ENCODE measurements around the gene HECTD4.

- TF ChIP-seq CTCF (IDR thresholded peaks at IDR 0.05 in 8 of 11, conservative IDR thresholded peaks at IDR 0.05 in 3 of 11) (no peak), POLR2AphosphoS5 (IDR thresholded peaks at IDR 0.05) (no peak)
Observed at GRCh38 chr12:112282920-112283319, 99.3 kb downstream of the HECTD4 start.
